T-helper 1 cell treated with Interleukin-12 subunit alpha and Interleukin-12 subunit beta and Interleukin-4 antibody, amounts not matched to agents 30 μg/mL and 1 μg/mL, for 36 hours (primary cell): ENCODE data around the gene MYO18A.
A peak's percentile ranks its signal among the peaks of the same experiment; 100 is the strongest.

Experiments
- H3K27ac Mint-ChIP-seq: one replicate; pipeline ENCODE4 v1.8.0; 2021; ENCODE audit warnings: mild to moderate bottlenecking, mixed read lengths
- H3K27me3 Mint-ChIP-seq: one replicate; pipeline ENCODE4 v1.8.0; 2021; ENCODE audit warnings: low read depth, mixed read lengths
- H3K36me3 Mint-ChIP-seq: one replicate; pipeline ENCODE4 v1.8.0; 2021; ENCODE audit warnings: low read depth, mixed read lengths
- H3K4me1 Mint-ChIP-seq: one replicate; pipeline ENCODE4 v1.8.0; 2021; ENCODE audit warnings: low read depth, mixed read lengths
- H3K4me3 Mint-ChIP-seq: one replicate; pipeline ENCODE4 v1.8.0; 2021; ENCODE audit warnings: mild to moderate bottlenecking, moderate library complexity, mixed read lengths
- H3K9me3 Mint-ChIP-seq: one replicate; pipeline ENCODE4 v1.8.0; 2021; ENCODE audit warnings: mixed read lengths

MYO18A gene

GRCh38 chr17:29107933-29108822 lies 72.0 kb downstream of the MYO18A start:
- no peaks in the 10 kb centered on the region for H3K4me1 Mint-ChIP-seq
- H3K4me3 Mint-ChIP-seq = no peak overlapping the region
- no peaks in the 10 kb centered on the region for H3K9me3 Mint-ChIP-seq
- peaks cover 42% of the 10 kb centered on the region for H3K36me3 Mint-ChIP-seq
- H3K27ac Mint-ChIP-seq = no peak overlapping the region
- H3K27me3 Mint-ChIP-seq = no peaks in the 10 kb centered on the region

- Mint-ChIP-seq H3K4me3 (no peak overlapping the region), H3K36me3 (peaks cover 46% of the 10 kb centered on the region), H3K27me3 (no peaks in the 10 kb centered on the region), H3K4me1 (no peaks in the 10 kb centered on the region), H3K27ac (no peak overlapping the region), H3K9me3 (no peaks in the 10 kb centered on the region)
Observed at GRCh38 chr17:29107084-29107483, 73.1 kb downstream of the MYO18A start.

DNA sequence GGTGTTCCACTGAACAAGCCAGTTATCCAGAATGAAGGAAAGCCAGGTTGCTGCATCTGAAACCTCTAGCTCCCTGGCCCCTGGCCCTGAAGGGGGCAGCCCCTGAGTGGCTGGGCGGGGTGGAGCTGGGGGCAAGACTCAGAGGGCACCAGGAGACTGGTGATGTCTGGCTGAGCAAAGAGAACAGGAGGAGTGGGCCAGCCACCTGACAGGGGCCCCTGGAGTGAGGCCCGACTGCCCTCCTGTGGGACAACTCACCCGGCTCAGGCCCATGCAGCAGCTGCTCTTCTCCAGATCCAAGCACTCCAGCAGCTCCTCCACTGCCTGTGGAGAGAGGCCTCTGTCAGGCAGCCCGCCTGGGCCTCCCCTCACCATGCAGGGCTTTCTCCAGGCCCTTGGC lies 76.9 kb downstream of the MYO18A start:
- no peaks in the 10 kb centered on the region for H3K9me3 Mint-ChIP-seq
- peaks cover 39% of the 10 kb centered on the region for H3K36me3 Mint-ChIP-seq
- H3K27me3 Mint-ChIP-seq = no peaks in the 10 kb centered on the region
- no peak overlapping the region for H3K4me3 Mint-ChIP-seq
- H3K4me1 Mint-ChIP-seq = peaks cover 2% of the 10 kb centered on the region
- H3K27ac Mint-ChIP-seq = no peak overlapping the region

DNA sequence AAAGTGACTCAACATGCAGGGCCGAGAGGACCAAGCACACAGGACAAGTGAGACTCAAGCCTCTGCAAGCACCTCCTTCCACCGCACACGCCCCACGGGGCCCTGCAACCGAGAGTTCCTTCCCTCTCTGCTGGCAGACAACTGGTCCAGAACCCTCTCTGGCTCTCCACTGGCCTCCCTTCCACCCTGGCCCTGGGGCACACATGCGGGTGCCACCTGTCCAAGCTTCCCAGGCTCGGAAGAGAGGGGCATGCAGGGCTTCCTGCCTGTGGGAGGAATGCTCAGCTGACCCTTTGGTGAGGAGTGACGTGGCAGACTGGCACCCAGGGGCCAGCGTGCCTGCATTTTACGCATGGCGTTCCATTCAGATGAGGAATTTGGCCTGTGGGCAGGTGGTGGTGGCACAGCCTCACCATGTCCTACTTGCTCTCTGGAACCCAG lies 77.4 kb downstream of the MYO18A start:
- Mint-ChIP-seq H3K4me1 (peaks cover 2% of the 10 kb centered on the region), H3K27ac (no peak overlapping the region), H3K9me3 (no peaks in the 10 kb centered on the region), H3K4me3 (no peak overlapping the region), H3K36me3 (peaks cover 36% of the 10 kb centered on the region), H3K27me3 (no peaks in the 10 kb centered on the region)

DNA sequence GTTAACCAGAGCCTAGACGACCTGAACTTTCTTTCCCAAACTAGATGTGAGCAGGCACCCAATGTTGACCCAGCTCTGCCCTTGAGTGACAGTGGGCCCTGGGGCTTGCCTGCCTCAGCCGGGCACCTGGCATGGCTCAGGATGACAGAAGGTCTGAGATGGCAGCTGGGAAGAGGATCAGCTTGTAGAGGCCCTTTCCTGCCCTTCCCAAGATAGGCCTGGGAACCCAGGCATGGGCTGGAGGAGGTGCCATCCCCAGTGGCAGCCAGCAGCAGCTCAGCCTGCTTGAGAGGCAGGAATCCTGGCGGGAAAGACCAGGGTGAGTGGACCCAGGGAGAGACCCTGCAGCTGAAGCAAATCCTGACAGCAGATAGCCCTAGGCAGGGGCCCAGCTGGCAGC lies 78.2 kb downstream of the MYO18A start:
- H3K36me3 Mint-ChIP-seq = peaks cover 36% of the 10 kb centered on the region

GRCh38 chr17:29100296-29100695 lies 79.9 kb downstream of the MYO18A start:
- H3K4me1 Mint-ChIP-seq = peaks cover 2% of the 10 kb centered on the region
- peaks cover 32% of the 10 kb centered on the region for H3K36me3 Mint-ChIP-seq
- H3K4me3 Mint-ChIP-seq = no peak overlapping the region
- no peak overlapping the region for H3K27ac Mint-ChIP-seq
- H3K27me3 Mint-ChIP-seq = no peaks in the 10 kb centered on the region
- H3K9me3 Mint-ChIP-seq = no peaks in the 10 kb centered on the region

More for the DNA sequence above, 78.2 kb downstream of the MYO18A start:
- no peak overlapping the region for H3K4me3 Mint-ChIP-seq
- H3K27ac Mint-ChIP-seq = no peak overlapping the region
- H3K27me3 Mint-ChIP-seq = no peaks in the 10 kb centered on the region
- no peaks in the 10 kb centered on the region for H3K9me3 Mint-ChIP-seq
- H3K4me1 Mint-ChIP-seq = peaks cover 2% of the 10 kb centered on the region

DNA sequence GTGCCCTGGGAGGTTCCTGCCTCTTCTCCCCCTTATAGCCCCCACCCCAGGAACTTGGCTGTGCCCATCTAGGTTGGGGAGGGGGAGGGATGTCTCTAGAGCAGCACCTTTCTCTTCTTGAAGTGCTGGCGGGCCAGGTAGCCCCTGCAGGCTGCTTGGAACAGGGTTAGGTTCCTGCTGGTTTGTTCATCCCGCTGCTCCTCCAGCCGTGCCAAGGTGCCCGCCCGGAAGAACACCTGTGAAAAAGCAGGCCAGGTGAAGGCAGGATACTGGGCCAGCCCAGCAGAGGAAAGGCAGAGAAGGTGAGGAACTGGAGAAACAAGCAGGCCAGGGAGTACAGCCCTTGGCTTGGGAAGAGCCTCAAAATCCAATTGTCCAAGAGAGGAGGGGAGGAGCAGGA lies 80.7 kb downstream of the MYO18A start:
- H3K9me3 Mint-ChIP-seq = no peaks in the 10 kb centered on the region
- peaks cover 2% of the 10 kb centered on the region for H3K4me1 Mint-ChIP-seq
- H3K27ac Mint-ChIP-seq = peak overlapping the region; percentile 64
- H3K27me3 Mint-ChIP-seq = no peaks in the 10 kb centered on the region
- no peak overlapping the region for H3K4me3 Mint-ChIP-seq
- H3K36me3 Mint-ChIP-seq = peaks cover 27% of the 10 kb centered on the region

DNA sequence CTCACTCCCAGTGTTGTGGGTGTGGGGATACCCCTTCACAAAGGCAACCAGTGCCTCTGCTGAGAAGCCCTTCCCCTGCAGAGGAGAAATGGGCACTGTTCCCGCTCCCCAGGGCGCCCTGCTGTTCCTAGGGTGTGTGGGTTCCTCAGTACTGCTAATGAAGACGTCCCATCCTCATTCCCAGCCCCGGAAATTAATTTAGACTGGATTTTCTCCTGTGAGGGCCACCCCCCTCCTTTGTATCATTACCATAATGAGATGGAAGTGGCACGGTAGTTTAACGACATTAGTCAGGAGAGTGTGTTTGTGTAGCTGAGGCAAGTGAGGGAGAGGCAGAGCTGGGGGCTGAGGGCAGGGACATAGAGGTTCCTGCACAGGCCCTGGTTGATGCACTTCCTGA lies 84.1 kb downstream of the MYO18A start:
- Mint-ChIP-seq H3K36me3 (peaks cover 19% of the 10 kb centered on the region), H3K27ac (no peak overlapping the region), H3K4me1 (peaks cover 2% of the 10 kb centered on the region)

DNA sequence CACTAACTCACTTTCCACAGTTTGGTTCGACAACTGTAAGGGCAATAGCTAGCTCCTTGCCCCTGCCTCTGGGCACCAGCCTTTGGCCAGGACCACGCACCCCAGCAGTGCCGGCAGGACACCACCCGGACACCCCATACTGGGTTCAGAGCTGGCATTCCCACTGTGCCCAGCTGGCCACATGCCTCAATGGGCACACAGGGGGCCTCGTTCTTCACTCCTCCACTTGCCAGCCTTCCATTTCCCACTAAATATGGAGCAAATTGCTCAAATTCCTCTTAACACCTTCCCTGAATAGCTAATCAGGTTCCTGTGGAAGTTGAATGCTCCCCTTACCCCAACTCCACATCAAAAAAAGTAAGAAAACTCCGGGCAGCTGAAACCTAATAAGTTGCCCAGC lies 84.8 kb downstream of the MYO18A start:
- peaks cover 22% of the 10 kb centered on the region for H3K36me3 Mint-ChIP-seq
- no peak overlapping the region for H3K4me3 Mint-ChIP-seq
- H3K27ac Mint-ChIP-seq = no peak overlapping the region
- H3K4me1 Mint-ChIP-seq = peaks cover 2% of the 10 kb centered on the region
- H3K9me3 Mint-ChIP-seq = no peaks in the 10 kb centered on the region
- H3K27me3 Mint-ChIP-seq = no peaks in the 10 kb centered on the region

More for the DNA sequence above, 84.1 kb downstream of the MYO18A start:
- Mint-ChIP-seq H3K9me3 (no peaks in the 10 kb centered on the region), H3K27me3 (no peaks in the 10 kb centered on the region), H3K4me3 (no peak overlapping the region)

GRCh38 chr17:29094101-29094708 lies 86.0 kb downstream of the MYO18A start:
- Mint-ChIP-seq H3K36me3 (peaks cover 27% of the 10 kb centered on the region), H3K27ac (no peak overlapping the region), H3K4me1 (no peaks in the 10 kb centered on the region)

GRCh38 chr17:29093090-29093871 lies 86.9 kb downstream of the MYO18A start:
- no peaks in the 10 kb centered on the region for H3K9me3 Mint-ChIP-seq
- H3K4me3 Mint-ChIP-seq = no peak overlapping the region
- no peak overlapping the region for H3K27ac Mint-ChIP-seq
- no peaks in the 10 kb centered on the region for H3K4me1 Mint-ChIP-seq
- peaks cover 27% of the 10 kb centered on the region for H3K36me3 Mint-ChIP-seq
- no peaks in the 10 kb centered on the region for H3K27me3 Mint-ChIP-seq

More at GRCh38 chr17:29094101-29094708, 86.0 kb downstream of the MYO18A start:
- no peak overlapping the region for H3K4me3 Mint-ChIP-seq
- no peaks in the 10 kb centered on the region for H3K27me3 Mint-ChIP-seq
- no peaks in the 10 kb centered on the region for H3K9me3 Mint-ChIP-seq

DNA sequence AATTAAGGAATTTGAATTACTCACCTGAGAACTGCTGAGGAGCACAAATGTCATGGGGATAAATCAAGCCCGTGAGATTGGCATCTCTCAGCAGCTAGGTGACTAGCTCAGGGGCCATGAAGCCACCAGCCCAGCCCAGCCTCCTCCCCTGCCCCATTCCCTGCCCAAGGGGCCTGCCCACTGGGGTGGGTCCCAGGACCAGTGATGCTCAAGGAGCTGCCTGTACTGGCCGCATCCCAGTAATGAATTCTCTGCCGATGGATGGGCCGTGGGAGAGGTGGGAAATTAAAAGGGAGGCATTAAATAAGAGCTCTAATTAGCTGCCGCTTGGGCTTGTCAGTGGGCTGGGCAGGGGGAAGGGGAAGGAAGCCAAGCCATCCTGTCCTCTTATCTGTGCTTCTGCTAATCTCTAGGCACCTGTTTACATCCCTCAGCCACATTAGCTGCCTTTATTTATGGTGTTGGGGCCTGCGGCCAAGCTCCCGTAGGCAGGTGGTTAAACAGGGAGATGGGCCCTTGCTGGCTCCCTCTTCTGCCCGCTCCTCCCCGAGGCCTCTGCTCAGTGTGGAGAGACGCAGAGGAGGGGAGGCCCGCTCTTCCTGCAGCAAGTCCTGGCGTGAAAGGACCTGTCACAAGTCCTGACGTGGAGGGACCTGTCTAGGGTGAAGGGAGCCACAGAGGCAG lies 88.5 kb downstream of the MYO18A start:
- Mint-ChIP-seq H3K9me3 (no peaks in the 10 kb centered on the region), H3K36me3 (peaks cover 26% of the 10 kb centered on the region), H3K4me3 (no peak overlapping the region), H3K27ac (no peak overlapping the region), H3K27me3 (no peaks in the 10 kb centered on the region), H3K4me1 (no peaks in the 10 kb centered on the region)

DNA sequence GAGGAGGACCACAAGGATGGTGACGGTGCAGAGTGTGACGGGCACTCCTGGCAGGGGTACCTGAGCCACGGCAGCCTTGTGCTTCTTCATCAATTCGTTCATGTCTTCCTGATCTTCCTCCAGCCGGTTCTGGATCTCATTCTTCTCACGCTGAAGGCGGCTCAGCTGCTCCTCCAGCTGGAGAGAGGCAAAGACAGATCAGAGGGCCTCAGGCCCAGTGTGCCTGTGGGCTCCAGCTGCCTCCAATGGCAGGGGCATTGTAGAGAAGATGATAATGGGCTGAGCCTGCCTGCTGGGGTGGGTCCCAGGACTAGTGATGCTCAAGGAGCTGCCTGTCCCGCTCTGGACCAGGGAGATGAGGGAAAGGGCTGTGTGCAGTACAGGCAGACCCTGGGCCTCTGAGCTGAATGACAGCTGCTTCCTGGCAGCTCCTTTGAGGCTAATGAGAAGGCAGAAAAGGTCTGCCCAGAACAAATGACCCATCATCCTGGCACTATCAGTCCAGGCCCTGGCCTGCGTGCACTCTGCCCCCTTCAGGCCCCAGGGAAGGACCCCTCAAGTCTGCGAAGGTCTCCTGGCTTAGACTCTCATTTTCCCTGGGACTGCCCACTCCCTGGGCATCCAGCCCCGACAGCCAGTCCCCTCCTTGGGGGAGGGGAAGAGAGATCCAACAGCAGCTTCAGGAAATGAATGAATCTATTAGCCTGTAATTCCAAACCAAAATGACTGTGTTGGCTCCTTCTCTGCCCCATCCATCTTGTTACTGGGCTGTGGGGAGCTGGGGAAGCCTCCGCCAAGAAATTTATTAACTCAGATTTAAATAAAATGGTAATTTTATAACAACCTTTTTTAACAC lies 89.2 kb downstream of the MYO18A start:
- Mint-ChIP-seq H3K9me3 (no peaks in the 10 kb centered on the region), H3K27me3 (no peaks in the 10 kb centered on the region), H3K36me3 (peaks cover 23% of the 10 kb centered on the region), H3K4me3 (no peak overlapping the region), H3K4me1 (no peaks in the 10 kb centered on the region), H3K27ac (no peak overlapping the region)
